T-helper 9 cell (primary cell): Measurements from ENCODE around the gene ANO4.
"Not testable (repeated sequence)": the region's sequence is repeated elsewhere in the genome, so short reads cannot be mapped to it uniquely, and the experiment has no call there.

Experiments
- DNase-seq: peaks from one replicate; pipeline ENCODE4 v3.0.0-alpha.2; 2020

ANO4 gene

GRCh38 chr12:100875156-100875555 is 80.6 kb downstream of the ANO4 start:
- DNase-seq, result no peak

- no peak for DNase-seq
These were observed 81.2 kb downstream of the ANO4 start for GRCh38 chr12:100875771-100876170.

DNA sequence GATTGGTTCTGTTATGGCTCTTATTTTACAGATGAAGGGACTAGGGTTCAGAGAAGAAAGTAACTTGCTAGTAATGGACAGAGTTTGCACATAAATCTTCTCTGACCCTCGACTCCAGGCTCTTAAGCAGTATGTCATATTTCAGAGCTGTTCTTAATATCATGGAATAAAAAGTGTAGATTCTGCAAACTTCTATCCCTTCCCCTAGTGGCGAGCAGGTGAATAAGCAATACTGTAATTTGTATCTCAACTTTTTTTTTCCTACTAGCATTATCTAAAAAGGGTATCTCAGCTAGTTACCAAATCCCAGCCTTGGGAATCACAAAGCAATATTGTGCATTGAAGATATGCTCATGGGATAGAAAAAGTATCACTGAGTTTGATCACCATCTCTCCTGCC is 83.2 kb downstream of the ANO4 start:
- DNase-seq, result no peak

DNA sequence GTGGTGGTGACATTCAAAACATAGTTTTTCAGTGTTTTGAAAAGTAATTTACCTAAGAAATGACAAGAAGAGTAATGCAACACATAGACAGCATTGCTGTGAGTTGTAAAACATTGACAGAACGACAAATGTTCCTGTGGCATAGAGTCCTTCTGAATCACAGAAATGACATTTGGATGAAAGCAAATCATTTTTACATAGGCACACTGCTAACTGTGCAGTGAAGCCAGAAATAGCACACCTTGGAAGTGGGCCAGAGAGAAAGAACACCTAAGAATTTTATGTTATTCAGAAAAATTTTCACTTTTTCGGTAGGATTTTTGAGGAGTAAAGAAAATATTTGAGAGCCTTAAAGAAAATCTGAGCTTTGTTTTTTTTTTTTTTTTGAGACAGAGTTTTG is 100.6 kb downstream of the ANO4 start:
- DNase-seq, result no peak

DNA sequence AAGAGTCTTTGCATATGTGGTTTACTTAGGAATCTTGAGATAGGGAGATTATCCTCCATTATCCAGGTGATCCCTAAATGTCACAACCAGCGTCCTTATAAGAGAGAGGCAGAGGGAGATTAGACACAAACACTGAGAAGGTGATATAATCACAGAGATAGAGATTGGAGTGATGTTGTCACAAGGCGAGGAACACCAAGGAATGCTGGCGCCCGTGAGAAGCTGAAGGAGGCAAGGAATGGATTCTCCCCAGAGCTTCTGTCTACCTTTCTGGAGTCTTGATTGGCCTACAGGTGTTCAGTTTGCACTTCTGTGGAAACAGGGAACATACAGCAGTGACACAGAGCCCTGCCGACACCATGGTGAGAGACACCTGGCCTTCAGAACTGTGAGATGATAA is 101.6 kb downstream of the ANO4 start:
- no peak for DNase-seq

- no peak for DNase-seq
These were observed 102.7 kb downstream of the ANO4 start for GRCh38 chr12:100897240-100897639.

- no peak for DNase-seq
These were observed 104.7 kb downstream of the ANO4 start for GRCh38 chr12:100899301-100899700.

DNA sequence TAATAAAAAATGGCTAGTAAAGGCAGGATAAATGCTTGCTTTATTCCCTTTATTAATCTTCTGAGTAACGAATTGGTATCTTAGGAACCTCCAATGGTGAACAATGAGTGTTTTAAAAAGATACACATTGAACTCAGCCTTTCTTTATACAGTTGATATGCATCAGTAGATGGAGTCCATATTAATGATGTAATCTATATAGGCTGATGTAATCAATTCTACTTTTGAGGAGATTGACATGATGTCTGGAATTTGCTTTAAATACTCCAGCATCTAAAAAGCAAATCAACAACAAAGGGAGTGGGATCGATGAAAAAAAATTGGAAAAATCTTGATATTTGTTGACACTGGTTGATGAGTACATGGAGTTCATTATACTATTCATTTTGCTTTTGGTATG is 106.2 kb downstream of the ANO4 start:
- no peak for DNase-seq

DNA sequence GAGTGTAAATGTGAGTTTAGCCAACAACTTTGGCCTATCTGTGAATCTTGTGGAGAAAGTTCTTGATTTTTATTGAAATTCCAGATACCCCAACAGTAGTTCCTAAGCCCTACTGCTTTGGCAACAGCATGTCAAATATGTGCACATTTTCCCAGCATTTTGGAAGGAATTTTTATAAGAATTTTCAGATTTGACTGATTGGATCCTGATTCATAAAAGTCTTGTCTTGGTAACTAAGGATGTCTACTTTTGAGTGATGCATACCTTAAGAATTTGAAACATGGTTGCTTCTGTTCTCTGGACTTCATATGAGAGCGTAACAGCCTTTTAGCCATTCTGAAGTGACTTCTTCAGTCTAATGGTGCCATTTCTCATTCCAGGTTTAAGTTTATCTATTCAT is 106.7 kb downstream of the ANO4 start:
- no peak for DNase-seq

DNA sequence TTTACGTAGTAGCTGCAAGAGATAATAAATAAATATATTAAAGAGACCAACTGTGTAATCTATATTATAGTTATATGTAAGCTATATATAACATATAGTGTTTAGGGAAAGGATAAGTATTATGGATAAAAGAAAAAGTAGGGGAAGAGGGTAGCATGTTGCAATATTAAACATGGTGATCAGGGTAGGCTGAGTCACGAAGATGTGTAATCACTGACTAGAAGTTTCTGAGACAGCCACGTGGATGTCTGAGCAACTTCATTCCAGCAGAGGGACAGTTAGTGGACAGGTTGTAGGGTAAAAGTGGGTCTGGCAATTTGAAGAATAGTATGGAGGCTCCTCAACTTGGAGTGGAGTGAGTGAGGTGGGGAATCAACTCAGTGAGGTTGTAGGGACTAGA is 109.7 kb downstream of the ANO4 start:
- DNase-seq, result no peak

GRCh38 chr12:100908501-100908900 is 113.9 kb downstream of the ANO4 start:
- no peak for DNase-seq

DNA sequence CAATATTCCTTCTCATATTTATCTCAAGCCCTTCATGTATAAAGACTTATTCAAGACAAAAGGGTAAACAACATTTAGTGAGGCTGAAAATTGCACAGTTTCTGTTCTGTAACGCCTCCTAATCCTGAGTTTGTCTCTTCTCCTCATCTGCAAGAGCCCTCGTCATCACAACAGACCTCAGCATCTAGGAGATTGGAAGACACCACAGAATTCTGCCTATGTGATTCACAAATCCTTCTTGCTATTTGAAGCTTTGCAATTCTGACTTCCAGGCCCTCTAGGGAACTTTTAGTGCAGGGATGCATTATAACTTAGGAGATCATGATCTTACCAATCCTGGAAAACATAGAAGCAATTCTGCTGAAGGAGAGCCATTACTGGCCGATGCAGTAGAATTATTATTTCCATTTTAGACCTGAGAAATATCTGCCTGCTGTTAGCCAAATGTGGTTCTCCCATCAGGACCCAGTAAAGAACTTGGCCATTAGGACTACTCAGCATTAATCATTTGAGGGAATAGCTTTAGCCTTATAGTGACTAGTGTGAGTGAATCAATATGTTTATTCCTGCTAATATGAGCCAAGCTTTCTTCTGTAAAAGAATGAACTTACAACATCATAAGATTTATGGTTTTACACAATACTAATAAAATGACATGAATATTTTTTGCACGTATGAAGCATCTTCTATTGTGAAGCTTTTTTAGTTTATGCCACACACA is 119.5 kb downstream of the ANO4 start:
- DNase-seq, result no peak

GRCh38 chr12:100919116-100919515 is 124.5 kb downstream of the ANO4 start:
- no peak for DNase-seq

DNA sequence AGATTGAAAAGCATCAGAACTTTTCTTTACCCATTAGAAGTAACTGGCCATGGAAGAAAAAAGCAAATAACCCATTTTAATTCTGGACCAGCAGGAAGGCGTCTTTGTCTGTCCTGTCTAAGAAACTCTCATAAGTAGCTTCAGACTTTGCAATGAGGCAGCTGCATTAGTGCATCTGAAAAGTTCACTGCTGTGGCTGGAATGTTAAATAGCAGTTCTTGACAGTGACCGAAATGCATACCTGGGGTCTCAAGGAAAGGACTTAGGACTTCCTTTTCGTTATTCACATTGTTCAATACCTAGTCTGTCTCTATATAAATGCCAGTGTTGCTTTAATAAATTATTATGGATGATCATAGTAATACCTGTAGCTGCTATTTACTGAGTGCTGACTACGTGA is 125.9 kb downstream of the ANO4 start:
- DNase-seq, result no peak

GRCh38 chr12:100926669-100927248 is 132.2 kb downstream of the ANO4 start:
- no peak for DNase-seq

GRCh38 chr12:100927826-100928225 is 133.2 kb downstream of the ANO4 start:
- no peak for DNase-seq

DNA sequence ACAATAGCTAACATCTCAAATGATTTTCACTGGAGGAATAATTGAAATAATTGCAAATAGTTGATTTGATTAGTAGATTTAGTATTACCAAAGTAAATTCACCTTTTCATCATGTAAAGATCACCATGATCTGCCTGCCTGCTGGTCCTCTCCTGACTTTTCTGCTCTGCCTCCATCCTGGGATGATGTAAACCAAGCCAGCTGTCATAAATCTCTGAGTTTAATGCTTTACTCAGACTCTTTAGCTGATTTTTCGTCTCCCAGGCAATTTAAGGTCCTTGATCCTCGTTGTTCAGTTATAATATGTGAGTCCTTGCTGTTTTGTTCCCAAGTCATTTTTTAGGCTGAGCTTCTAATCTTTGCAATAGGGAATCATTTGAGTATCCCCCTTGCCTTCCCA is 138.0 kb downstream of the ANO4 start:
- no peak for DNase-seq

- not testable (repeated sequence) for DNase-seq
These were observed 139.0 kb downstream of the ANO4 start for GRCh38 chr12:100933531-100933930.

DNA sequence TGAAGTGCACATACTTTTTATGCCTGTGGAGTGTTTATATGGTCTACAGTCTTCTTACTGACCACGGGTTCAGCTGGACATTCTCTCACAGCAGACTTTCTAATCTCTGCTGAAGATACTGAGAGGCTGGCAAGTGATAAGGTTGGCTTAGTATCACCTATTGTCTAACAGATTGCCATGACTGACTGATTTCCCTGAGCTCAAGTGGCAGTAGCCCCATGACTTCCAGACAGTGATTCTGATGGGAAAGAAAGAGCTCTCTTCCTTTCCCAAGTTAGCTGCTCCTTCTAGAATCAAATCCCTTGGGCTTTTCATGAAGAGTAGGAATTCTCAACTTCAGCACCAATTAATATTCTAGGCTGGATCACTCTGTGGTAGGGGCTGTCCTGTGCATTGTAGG is 141.4 kb downstream of the ANO4 start:
- DNase-seq, result no peak

DNA sequence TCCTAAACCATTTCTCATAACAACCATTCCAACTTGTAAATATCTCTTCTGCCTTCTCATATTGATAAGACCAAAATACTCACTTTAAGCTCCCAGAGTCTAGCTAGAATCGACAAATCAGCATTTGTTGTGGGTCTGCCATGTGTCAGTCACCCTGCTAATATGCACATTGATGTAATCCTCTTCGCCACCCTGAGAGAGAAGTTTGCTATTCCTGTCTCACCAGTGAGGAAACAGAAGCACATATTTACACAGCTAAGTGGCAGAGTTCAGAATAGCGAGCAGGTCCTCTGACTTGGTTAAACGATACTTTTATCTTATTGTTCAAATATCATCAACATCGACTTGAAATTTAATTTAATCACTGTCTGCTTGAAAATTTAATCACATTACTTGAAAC is 142.1 kb downstream of the ANO4 start:
- no peak for DNase-seq

- no peak for DNase-seq
These were observed 145.9 kb downstream of the ANO4 start for GRCh38 chr12:100940503-100940902.

GRCh38 chr12:100942984-100943749 is 148.6 kb downstream of the ANO4 start:
- DNase-seq, result no peak

GRCh38 chr12:100951756-100952155 is 157.2 kb downstream of the ANO4 start:
- no peak for DNase-seq

GRCh38 chr12:100953217-100953616 is 158.6 kb downstream of the ANO4 start:
- no peak for DNase-seq
